Measurements from ENCODE around the gene HHIPL1.

HHIPL1 gene

GRCh38 chr14:99650189-99650588, 5.3 kb downstream of the HHIPL1 start:
- no peak overlapping the region for H3K4me3 ChIP-seq (ENCODE audit: low read depth, low read length)
- TF ChIP-seq CTCF (IDR thresholded peaks at IDR 0.05; ENCODE audit: insufficient read depth, low read depth, low read length, missing control alignments) = no peak
- no peak for DNase-seq (ENCODE audit: low read depth)

GRCh38 chr14:99651953-99652746, 7.2 kb downstream of the HHIPL1 start:
- no peak for DNase-seq (ENCODE audit: low read depth)
- no peak overlapping the region for H3K4me3 ChIP-seq (ENCODE audit: low read depth, low read length)
- TF ChIP-seq CTCF (IDR thresholded peaks at IDR 0.05; ENCODE audit: insufficient read depth, low read depth, low read length, missing control alignments) = no peak

GRCh38 chr14:99654235-99654985, 9.5 kb downstream of the HHIPL1 start:
- DNase-seq (ENCODE audit: low read depth) = peak; percentile 19
- no peak for TF ChIP-seq CTCF (IDR thresholded peaks at IDR 0.05; ENCODE audit: insufficient read depth, low read depth, low read length, missing control alignments)
- no peak overlapping the region for H3K4me3 ChIP-seq (ENCODE audit: low read depth, low read length)

DNA sequence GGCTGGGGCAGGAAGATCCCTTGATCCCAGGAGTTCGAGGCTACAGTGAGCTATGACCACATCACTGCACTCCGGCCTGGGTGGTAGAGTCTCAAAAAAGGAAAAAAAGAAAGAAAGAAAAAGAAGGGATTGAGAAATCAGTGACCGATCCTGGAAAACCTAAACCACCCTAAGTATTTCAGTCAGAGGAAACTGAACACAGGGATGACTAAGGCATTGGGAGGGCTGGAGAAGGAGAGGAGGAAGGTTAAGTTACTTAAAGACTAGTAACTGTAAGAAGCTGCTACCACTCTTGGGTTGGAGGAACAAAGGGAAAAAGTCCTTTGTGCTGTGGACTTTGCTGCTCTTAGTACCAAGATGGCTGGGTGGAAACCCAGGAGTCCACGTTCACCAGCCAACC, 10.6 kb downstream of the HHIPL1 start:
- H3K4me3 ChIP-seq (ENCODE audit: low read depth, low read length) = no peak overlapping the region
- no peak for TF ChIP-seq CTCF (IDR thresholded peaks at IDR 0.05; ENCODE audit: insufficient read depth, low read depth, low read length, missing control alignments)
- no peak for DNase-seq (ENCODE audit: low read depth)

DNA sequence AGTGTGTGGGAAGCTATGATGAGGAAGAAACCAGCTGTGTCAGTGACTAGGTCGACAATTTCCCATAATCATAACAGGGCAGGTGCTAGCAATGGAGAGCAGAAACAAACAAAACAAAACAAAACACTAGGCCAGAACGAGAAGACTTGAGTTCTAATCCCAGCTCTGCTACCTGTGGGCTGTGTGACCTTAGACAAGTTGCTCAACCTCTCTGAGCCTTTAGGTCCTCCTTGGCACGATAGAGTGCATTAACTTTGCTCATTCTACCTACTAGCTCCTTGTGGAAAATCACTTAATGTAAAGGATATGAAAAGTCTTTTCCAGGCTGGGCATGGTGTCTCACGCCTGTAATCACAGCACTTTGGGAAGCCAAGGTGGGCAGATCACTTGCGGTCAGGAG, 11.2 kb downstream of the HHIPL1 start:
- no peak overlapping the region for H3K4me3 ChIP-seq (ENCODE audit: low read depth, low read length)
- DNase-seq (ENCODE audit: low read depth) = no peak
- TF ChIP-seq CTCF (IDR thresholded peaks at IDR 0.05; ENCODE audit: insufficient read depth, low read depth, low read length, missing control alignments) = no peak

- TF ChIP-seq CTCF (IDR thresholded peaks at IDR 0.05; ENCODE audit: insufficient read depth, low read depth, low read length, missing control alignments) = no peak
- no peak for DNase-seq (ENCODE audit: low read depth)
- no peak overlapping the region for H3K4me3 ChIP-seq (ENCODE audit: low read depth, low read length)
Observed at GRCh38 chr14:99657645-99658155, 12.8 kb downstream of the HHIPL1 start.

Data from GM12865 (cell line).